ENCODE data around the gene GRIK4.

GRIK4 gene

DNA sequence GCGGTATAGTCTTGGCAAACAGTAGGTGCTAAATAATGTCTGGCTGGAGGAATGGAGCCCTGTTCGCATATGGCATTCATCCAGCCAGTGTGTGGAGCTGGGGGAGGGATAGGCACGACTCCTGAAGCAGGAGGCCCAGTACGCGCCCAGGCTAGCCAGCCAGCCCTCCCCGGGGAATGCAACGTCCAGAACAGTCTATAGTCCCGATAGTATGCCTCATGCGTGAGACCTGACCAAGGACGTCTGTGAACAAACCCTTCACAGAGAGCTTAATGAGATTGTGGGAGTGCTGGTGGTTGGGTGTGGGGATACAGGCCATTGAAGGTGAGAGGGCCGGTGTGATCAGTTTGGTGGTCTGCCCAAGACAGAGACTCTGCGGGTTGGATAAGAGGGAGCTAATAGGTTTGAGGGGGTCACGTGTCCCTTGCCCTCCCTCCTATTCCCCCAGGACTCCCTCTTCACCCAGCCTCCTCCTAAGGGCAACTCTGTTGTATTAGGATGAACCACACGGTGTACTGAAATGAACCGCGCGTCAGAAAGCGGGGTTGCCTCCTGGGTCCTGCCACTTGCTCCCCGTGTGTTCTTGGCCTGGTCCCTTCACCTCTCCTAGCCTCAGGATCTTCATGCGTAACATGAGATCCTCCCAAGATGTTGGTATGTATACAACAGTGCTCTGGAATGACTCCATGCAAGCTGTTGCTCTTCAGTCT, 987 bp upstream of the GRIK4 start:
- no peak for DNase-seq

DNA sequence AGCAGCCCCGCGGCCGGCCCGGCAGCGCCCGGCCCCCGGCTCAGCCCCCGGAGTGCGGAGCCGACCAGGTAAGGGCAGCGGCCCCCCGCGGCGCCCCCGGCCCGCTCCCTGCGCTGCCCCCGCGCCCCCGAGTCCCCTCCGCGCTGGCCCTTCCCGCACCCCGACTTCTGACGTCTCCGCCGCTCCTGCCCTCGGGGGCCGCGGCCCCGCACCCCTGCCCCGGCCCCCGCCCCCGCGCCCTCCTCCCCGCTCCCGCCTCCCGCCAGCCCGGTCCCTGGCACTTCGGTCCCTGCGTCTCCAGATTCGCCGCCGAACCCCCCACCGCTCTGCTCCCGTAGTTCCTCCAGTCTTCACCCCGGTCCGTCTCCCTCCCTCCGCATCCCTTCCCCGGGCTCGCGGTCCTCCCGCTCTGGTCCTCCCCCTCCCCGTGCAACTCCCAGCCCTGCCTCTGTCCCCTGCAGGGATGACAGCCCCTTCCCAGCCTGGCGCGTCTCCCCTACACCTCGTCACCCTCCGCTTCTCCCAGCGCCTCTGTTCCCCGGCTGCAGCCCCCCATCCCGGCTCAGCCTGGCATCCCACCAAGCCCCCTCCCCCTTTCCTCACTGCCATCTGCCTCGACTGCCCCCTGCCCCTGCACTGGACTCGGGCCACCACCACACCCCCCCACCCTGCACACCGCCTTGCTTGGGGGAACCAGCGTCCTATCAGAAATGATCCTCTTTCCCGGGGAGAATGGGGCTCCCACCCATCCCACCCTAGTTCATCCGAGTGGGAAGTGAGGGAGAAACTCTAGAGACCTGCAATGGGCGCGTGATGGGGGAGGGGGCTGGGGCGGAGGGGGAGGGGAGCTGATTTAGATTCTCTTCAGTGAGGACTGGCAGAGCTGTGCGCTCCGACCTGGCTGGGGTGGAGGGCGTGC, 531 bp downstream of the GRIK4 start:
- DNase-seq, result no peak

GRCh38 chr11:120512739-120513435, 1.3 kb downstream of the GRIK4 start:
- DNase-seq, result no peak

DNA sequence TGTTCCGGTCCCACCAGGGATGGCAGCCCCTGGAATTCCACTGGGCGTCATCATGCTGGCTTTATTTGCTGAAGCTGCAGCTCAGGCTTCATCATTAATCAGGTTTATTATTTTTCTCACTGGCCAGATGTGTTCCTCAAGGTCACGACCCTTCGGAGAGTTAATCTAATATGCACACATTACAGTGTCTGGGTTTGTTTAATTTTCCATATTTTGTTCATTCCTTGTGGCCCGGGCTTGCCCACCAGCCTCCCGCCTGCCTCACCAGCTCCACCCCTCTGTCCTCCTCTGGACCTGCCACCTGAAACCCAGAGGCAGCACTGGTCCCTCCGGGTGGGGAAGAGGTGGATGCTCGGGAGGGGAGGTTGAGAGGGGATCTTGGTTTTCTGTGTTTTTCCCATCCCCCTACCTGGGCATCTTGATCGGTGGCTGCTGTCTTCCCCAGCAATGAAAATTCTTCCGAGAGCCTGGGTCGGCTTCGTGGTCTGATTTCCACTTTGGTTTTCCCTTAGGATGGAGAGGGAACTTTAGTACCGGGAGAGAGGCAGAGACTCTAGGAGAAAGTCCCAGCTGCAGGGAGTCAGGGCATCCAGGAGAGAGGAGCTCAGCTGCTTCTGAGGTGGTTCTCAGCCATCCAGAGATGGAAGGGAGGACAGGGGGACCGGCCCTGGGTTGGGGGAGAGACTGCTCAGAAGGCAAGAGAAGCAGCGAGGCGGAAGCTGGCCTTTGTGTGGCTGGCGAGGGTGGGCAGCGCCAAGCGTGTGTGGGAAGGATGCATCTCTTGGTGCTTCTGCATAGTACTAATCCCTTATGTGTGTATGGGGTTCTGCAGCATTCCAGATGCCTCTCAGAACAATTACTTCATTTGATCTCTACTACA, 2.1 kb downstream of the GRIK4 start:
- peak; percentile 9 for DNase-seq

- DNase-seq, result no peak
Observed at GRCh38 chr11:120514541-120515121, 3.1 kb downstream of the GRIK4 start.

GRCh38 chr11:120515186-120515723, 3.7 kb downstream of the GRIK4 start:
- no peak for DNase-seq

GRCh38 chr11:120516461-120517389, 5.2 kb downstream of the GRIK4 start:
- no peak for DNase-seq

GRCh38 chr11:120517390-120517761, 5.8 kb downstream of the GRIK4 start:
- no peak for DNase-seq

DNA sequence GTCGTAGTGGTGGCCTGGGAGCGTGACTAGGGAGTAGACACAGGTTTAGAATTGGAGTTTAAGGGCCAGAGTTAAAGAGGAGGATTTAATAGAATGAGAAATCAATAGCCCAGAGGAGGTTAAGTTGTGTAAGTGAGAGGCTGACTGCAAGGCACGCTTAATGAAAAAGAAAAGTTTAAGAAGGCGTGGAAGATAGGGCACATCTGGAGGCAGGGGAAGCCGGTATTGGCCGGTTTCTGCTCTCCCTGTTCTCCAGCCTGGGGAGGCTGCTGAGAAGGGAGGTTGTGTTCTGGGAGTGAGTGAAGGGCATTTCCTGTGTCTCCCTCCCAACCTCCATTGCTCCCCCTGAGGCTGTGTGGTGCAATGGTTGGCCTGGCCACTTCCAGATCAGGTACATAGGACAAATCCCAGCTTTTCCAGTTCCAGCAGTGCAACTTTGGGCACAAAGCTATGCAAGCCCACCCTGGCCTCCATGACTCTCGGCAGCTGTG, 6.3 kb downstream of the GRIK4 start:
- DNase-seq, result no peak

- DNase-seq, result no peak
Observed at GRCh38 chr11:120518356-120518755, 6.8 kb downstream of the GRIK4 start.

DNA sequence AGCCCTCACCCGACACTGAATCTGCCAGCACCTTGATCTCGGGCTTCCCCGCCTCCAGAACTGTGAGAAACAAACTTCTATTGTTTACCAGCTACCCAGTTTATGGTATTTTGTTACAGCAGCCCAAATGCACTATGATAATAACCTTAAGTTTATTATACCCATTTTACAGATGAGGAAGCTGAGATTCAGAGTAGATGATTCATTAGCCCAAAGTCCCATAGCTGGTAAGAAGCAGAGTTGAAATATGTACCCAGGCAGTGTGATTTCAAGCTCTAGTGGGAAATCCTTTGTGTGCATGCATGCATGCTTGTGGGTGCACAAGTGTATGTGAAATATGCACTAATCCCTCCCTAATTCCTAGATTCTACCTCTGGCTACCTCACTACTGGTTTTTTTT, 7.9 kb downstream of the GRIK4 start:
- no peak for DNase-seq

- no peak for DNase-seq
Observed at GRCh38 chr11:120520091-120520822, 8.7 kb downstream of the GRIK4 start.

GRCh38 chr11:120521176-120521575, 9.6 kb downstream of the GRIK4 start:
- no peak for DNase-seq

GRCh38 chr11:120522021-120522420, 10.5 kb downstream of the GRIK4 start:
- no peak for DNase-seq

- no peak for DNase-seq
Observed at GRCh38 chr11:120522736-120523135, 11.2 kb downstream of the GRIK4 start.

DNA sequence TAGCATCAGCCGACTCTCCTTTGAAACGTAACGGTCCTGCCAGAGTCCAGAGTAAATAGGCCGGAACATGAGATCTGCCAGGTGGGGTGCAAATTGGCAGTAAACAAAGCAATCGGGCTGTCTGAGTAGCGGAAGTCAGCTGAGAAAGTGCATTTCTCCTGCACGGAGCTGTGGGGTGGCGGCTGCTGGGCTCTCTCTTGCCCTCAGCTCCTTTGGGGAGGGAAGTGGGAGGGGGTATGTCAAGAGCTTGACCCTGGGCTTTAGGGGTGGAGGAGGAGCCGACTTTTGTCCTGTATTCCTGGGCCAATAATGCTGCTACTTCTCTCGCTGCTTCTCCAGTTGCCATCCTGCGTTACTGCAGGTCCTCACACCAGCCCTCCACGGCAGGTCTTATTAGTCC, 11.6 kb downstream of the GRIK4 start:
- no peak for DNase-seq

DNA sequence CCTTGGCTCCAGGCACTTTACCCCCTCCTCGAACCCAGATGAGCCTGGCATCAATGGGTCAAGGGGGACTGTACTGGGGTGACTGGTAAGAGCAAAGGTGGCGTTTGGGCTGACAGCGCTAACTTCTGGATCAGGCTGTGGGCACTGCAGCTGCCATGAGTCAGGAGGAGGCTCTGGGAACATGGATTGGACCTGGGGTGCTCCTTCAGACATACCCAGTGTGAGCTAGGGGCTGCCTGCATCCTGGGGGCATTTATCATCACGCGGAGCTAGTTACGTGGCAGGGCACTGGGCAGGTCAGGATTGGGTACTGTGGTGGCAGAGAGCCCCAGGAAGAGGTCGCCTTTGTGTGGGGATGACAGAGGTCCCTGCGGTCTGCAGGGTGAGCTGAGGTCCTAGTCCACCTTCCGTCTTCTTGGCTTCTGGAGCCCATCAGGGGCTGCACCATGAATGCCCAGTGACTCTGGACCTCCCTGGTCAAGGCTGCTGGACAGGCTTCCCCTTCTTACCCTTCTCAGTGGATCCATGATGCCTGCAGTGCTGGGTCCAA, 13.1 kb downstream of the GRIK4 start:
- no peak for DNase-seq

GRCh38 chr11:120525261-120526171, 14.0 kb downstream of the GRIK4 start:
- no peak for DNase-seq

Measured in HCEC 1CT (cell line).